Measurements from ENCODE around the gene SLC27A5.
A peak's percentile ranks its signal among the peaks of the same experiment; 100 is the strongest.
"Not testable (repeated sequence)": the region's sequence is repeated elsewhere in the genome, so short reads cannot be mapped to it uniquely, and the experiment has no call there.

Gene SLC27A5

DNA sequence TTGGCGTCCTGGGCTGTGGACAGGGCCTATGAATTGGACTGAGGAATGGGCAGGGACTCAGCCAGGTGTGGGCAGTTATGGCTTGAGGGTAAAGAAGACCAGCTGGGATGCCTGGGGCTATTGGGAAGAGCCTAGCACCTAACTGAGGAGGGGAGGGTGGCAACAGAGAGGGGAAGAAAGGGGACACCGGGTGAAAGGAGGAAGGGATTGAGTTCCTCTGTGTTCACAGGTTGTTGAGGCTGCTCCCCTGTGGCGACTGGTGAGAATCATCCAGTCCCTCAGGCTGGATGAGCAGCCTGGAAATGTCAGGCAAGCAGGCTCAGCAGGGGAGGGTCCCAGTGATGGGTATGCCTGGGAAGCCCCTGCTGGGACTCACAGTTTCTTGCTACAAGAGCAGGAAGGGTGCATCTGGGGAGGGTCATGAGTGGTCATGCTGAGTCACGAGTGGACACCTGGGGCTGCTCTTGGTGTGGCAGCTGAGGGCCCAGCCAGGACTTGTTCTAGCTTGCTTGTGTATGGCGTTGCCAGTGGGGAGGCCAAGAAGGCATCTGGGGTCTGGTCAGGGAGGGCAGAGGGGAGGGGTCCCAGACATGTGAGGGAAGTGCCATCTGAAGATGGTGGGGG is 43.5 kb downstream of the SLC27A5 start:
- no peak for DNase-seq (ENCODE audit: low read depth)

DNA sequence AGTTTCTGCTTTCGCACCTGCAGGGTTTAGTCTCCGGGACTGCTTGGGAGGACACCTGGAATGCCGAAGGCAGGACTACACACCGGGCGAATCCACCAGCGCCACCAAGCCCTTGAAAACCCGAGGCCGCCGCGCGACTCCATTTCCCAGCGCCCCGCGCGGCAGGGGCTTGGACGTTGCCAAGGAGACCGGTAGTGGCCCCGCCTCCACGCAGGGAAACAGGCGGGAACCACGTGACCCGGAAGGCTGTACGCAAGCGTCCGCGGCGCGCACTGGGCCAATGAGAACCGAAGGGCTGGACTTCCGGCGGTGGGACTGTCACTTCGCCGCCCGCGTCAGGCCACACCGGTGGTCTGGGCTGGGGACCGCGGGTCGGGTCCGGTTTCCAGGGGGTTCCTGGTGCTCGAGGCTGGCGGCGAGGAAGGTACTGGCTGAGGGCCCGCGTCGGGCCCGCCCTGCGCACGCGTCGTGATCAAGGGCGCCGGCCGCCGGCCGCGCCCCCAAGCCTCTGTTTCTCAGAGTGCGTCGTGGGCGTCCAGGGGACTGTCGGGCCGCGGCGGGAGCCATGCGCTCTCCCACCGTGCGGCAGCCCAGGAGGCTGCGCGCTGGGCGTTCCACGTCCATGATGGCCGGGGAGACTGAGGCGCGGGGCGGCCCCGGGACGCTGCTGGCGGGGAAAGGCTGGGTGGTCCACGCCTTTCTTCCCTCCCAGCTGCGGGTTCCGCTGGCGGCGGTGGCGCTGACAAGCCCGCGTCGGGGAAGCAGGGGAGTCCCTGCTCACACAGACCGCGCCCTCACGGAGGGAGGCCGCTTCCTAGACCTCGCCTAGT is 44.8 kb downstream of the SLC27A5 start, which contains the start of gene ZNF324:
Gene ZNF324, plus strand, starts transcription at position 321 of the 830 bp plus-strand sequence. CDS start 2,106 bp downstream, outside the sequence.
- peak; percentile 97 for DNase-seq (ENCODE audit: low read depth)

DNA sequence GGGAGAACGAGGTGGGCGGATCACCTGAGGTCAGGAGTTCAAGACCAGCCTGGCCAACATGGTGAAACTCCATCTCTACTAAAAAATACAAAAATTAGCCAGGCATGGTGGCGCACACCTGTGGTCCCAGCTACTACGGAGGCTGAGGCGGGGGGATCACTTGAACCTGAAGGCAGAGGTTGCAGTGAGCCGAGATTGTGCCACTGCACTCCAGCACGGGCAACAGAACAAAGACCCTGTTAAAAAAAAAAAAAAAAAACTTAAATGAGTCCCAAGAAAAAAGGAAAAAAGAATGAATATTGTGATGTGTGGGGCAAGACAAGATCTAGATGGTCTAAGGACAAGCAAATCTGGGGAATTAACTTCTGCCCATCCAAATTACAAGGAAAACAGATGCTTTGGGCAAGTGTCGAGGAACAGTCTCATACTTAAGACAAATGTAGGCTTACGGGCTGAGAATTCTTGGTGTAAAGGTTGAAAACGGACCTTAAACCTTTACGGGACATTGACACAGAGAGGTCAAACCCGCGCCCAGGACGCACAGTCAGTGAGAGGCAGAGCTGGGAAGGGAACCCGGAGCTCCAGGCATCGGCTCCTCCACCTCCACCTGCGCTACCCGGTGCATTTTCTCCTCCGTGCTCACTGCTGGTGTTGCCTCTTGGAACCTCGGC is 45.6 kb downstream of the SLC27A5 start:
- no peak for DNase-seq (ENCODE audit: low read depth)

DNA sequence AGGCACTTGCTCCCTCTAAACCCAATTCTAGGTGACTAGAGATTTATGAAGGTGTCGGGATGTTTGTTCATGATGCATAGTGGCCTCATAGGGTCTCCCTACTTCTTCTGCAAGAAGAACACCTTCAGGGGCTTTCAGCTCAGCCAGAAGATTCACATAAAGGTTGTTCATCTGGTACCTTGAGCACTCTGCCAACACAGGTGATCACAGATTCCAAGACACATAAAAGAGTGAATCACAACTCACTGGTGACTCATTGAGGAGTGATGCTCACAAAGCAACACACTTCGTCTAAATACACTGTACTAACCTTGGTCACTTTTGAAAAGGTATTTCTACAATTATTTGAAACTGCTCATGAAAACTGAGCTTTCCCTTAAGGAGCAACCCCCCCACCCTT is 51.8 kb downstream of the SLC27A5 start:
- no peak for DNase-seq (ENCODE audit: low read depth)

DNA sequence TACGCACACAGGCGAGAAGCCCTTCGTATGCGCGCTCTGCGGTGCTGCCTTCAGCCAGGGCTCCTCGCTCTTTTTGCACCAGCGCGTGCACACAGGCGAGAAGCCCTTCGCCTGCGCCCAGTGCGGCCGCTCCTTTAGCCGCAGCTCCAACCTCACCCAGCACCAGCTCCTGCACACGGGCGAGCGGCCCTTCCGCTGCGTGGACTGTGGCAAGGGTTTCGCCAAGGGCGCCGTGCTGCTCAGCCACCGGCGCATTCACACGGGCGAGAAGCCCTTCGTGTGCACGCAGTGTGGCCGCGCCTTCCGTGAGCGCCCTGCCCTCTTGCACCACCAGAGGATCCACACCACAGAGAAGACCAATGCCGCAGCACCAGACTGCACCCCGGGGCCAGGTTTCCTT is 55.7 kb downstream of the SLC27A5 start:
- DNase-seq (ENCODE audit: low read depth), result no peak

DNA sequence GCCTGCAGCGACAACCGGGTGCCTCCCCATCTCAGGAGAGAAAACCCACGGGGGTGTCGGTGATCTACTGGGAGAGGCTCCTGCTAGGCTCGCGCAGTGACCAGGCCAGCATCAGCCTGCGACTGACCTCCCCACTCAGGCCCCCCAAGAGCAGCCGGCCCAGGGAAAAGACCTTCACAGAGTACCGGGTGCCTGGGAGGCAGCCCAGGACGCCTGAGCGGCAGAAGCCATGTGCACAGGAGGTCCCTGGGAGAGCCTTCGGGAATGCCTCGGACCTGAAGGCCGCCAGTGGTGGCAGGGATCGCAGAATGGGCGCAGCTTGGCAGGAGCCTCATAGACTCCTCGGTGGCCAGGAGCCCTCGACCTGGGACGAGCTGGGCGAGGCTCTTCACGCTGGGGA is 56.5 kb downstream of the SLC27A5 start:
- DNase-seq (ENCODE audit: low read depth), result no peak

DNA sequence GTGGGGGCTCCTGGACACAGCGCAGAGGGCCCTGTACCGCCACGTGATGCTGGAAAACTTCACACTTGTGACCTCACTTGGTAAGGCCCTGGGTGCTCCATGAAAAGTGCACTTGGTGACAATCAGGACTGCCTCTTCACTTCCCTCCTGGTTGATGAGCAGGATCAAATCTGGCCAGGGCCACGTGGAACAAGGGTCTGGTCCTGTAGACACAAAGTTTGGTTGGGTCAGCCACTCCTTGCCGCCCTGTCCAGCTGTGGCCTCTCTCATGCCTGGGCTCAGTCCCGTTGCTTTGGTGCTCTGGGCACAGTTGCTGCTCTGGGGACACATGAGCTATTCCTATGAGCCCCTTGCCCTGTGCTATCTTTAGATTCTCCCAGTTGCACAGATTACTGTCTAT is 58.0 kb downstream of the SLC27A5 start:
- no peak for DNase-seq (ENCODE audit: low read depth)

DNA sequence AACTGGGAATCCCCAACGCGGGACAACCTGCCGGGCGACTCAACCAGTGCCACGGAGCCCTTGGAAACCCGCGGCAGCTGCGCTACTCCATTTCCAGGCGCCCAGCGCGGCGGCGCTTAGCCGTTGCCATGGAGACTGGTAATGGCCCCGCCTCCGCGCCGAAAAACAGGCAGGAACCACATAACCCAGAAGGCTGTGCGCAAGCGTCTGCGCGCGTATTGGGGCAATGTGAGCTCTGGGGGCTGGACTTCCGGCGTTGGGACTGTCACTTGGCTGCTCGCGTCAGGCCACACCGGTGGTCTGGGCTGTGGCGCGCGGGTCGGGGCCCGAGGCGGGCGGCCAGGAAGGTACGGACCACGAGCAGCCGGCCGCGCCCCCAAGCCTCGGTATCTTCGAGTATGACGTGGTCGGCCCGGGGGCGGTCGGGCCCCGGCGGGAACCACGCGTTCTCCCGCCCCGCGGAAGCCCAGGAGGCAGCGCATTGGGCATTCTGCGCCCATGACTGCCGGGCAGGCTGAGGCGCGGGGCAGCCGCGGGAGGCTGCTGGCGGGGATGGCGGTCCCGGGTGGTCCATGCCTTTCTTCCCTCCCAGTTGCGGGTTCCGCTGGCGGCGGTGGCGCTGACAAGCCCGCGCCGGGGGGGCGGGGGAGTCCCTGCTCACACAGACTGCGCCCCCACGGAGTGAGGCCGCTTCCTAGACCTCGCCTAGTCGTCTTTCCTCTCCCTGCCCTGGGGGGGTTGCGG is 60.3 kb downstream of the SLC27A5 start, which contains the start of gene ZNF324B:
Gene ZNF324B, plus strand, starts transcription at position 265 of the 744 bp plus-strand sequence. CDS start 2,080 bp downstream, outside the sequence.
- DNase-seq (ENCODE audit: low read depth), result peak; percentile 95

DNA sequence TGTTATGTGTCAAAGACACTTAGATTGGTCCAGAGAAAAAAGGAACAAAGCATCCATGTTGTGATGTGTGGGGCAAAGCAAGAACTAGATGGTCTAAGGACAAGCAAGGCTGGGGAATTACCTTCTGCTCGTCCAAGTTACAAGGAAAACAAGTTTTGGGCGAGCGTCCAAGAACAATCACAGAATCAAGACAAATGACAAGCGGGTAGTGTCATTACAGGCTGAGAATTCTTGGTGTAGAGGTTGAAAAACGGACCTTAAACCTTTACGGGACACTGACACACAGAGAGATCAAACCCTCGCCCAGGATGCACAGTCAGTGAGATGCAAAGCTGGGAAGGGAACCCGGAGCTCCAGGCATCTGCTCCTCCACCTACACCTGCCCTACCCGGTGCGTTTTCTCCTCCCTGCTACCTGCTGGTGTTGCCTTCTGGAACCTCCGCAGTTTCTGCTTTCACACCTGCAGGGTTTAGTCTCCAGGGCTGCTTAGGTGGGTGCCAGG is 60.9 kb downstream of the SLC27A5 start:
- no peak for DNase-seq (ENCODE audit: low read depth)

DNA sequence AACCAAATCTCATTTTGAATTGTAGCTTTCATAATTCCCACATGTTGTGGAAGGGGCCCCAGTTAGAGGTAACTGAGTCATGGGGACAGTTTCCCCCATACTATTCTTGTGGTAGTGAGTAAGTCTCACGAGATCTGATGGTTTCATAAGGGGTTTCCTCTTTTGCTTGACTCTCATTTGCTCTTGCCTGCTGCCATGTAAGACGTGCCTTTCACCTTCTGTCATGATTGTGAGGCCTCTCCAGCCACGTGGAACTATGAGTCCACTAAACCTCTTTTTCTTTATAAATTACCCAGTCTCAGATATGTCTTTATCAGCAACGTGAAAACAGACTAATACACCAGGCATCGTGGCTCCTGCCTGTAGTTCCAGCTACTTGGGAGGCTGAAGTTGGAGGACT is 61.8 kb downstream of the SLC27A5 start:
- DNase-seq (ENCODE audit: low read depth), result not testable (repeated sequence)

DNA sequence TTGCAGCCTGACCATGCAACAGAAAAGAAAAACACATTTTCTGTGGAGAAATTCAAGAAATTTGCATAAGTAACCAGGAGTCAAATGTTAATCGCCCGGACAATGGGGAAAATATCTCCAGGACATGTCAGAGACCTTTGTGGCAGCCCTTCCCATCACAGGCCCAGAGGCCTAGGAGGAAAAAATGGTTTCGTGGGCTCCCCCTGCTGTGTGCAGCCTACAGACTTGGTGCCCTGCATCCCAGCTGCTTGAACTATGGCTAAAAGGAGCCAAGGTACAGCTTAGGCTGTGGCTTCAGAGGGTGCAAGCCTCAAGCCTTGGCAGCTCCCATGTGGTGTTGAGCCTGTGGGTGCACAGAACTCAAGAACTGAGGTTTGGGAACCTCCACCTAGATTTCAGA is 62.9 kb downstream of the SLC27A5 start:
- DNase-seq (ENCODE audit: low read depth), result not testable (repeated sequence)
